Liver (tissue), 3 donors: Measurements from ENCODE around the gene ISG20L2.

Experiments used
- CTCF ChIP-seq: fragments of 150-350 bp; IDR thresholded peaks from 2 replicates; pipeline ENCODE4 v1.5.1; 2017; ENCODE audit warnings: improper control_type of control experiment, low read depth, low read length; ENCODE audit not compliant: missing input control
- GABPA ChIP-seq, 2 donors: IDR thresholded peaks in 1 of 2; conservative IDR thresholded peaks in 1 of 2; 2 replicates each; pipeline ENCODE4 v1.6.1; 2016; ENCODE audit warnings: antibody characterized with exemption in 2 of 2, mild to moderate bottlenecking in 1 of 2, moderate library complexity in 1 of 2
- JUND ChIP-seq, 2 donors: IDR thresholded peaks; 2 replicates each; pipeline ENCODE4 v1.6.1; 2016; ENCODE audit warnings: antibody characterized with exemption in 2 of 2
- RAD21 ChIP-seq, 2 donors: IDR thresholded peaks; 2 replicates each; pipeline ENCODE4 v1.6.1; 2016; ENCODE audit warnings: antibody characterized with exemption in 2 of 2, mild to moderate bottlenecking in 2 of 2
- donor health status: healthy.
- donor health status: healthy.

- TF ChIP-seq CTCF (no peak), JUND (IDR thresholded peaks at IDR 0.05) (no peak), GABPA (IDR thresholded peaks at IDR 0.05 in 1 of 2, conservative IDR thresholded peaks at IDR 0.05 in 1 of 2) (no peak), RAD21 (IDR thresholded peaks at IDR 0.05) (no peak)
Observed at GRCh38 chr1:156675210-156676113, 53.1 kb downstream of the ISG20L2 start.
